HUES6 (cell line): Measurements from ENCODE around the gene TULP4.
"Not testable (repeated sequence)": the region's sequence is repeated elsewhere in the genome, so short reads cannot be mapped to it uniquely, and the experiment has no call there.

ENCODE experiments used
- H3K27ac ChIP-seq: 2 replicates; pipeline ENCODE4 v1.7.0; 2013; ENCODE audit warnings: low read depth, mild to moderate bottlenecking, low read length, inconsistent platforms
- H3K27me3 ChIP-seq: 2 replicates; pipeline ENCODE4 v1.6.1; 2013; ENCODE audit warnings: low read length; ENCODE audit not compliant: control insufficient read depth, insufficient read depth
- H3K36me3 ChIP-seq: 2 replicates; pipeline ENCODE4 v1.6.1; 2013; ENCODE audit warnings: low read length; ENCODE audit not compliant: control insufficient read depth, insufficient read depth
- H3K4me1 ChIP-seq: 2 replicates; pipeline ENCODE4 v1.6.1; 2013; ENCODE audit warnings: low read length; ENCODE audit not compliant: control insufficient read depth, insufficient read depth
- H3K4me3 ChIP-seq: 2 replicates; pipeline ENCODE4 v1.5.1; 2013; ENCODE audit warnings: low read depth, low read length
- H3K9ac ChIP-seq: one replicate; pipeline ENCODE4 v1.6.1; 2013; ENCODE audit warnings: mild to moderate bottlenecking, low read length
- H3K9me3 ChIP-seq: 2 replicates; pipeline ENCODE4 v1.6.1; 2013; ENCODE audit warnings: low read depth, low read length; ENCODE audit not compliant: control insufficient read depth, insufficient read depth

TULP4 gene

DNA sequence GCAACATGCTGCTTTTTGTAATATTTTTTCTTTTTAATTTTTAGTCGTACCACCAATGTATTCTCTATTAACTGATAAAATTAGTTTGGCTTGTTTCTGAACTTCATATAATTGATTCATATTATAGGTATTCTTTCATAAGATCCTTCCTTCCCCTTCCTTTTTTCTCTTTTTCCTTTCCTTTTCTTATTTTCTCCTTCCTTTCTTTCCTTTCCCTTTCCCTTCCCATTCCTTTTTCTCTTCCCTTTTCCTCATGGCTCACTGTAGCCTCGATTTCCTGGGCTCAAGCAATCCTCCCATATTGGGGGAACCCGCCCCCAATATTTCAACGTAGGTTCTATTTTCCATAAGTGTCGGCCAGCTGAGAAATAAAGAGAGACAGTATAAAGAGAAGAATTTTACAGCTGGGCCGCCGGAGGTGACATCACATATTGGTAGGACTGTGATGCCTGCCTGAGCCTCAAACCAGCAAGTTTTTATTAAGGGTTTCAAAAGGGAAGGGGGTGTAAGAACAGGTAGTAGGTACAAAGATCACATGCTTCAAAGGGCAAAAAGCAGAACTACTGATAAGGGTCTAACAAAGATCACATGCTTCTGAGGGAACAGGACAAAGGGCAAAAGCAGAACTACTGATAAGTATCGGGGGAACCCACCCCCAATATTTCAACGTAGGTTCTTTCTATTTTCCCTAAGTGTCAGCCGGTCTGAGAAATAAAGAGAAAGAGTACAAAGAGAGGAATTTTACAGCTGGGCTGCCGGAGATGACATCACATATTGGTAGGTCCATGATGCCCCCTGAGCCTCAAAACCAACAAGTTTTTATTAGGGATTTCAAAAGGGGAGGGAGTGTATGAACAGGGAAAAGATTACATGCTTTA lies 16.1 kb upstream of the TULP4 start:
- H3K27ac ChIP-seq, H3K4me3 ChIP-seq, H3K27me3 ChIP-seq, H3K4me1 ChIP-seq, H3K9ac ChIP-seq: not testable (repeated sequence)
- Histone ChIP-seq H3K9me3 (peaks cover 37% of the 10 kb centered on the region), H3K36me3 (peaks cover 40% of the 10 kb centered on the region)

DNA sequence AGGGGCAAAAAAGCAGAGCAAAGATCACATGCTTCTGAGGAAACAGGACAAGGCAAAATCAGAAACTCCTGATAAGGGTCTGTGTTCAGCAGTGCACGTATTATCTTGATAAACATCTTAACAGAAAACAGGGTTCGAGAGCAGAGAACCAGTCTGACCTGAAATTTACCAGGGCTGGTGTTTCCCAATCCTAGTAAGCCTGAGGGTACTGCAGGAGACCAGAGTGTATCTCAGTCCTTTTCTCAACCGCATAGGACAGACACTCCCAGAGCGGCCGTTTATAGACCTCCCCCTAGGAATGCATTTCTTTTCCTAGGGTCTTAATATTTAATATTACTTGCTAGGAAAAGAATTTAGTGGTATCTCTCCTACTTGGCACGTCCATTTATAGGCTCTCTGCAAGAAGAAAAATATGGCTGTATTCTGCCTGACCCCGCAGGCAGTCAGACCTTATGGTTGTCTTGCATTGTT lies 15.4 kb upstream of the TULP4 start:
- H3K27me3 ChIP-seq, H3K27ac ChIP-seq, H3K9ac ChIP-seq, H3K4me3 ChIP-seq, H3K4me1 ChIP-seq: not testable (repeated sequence)
- Histone ChIP-seq H3K36me3 (peaks cover 40% of the 10 kb centered on the region), H3K9me3 (peaks cover 37% of the 10 kb centered on the region)

DNA sequence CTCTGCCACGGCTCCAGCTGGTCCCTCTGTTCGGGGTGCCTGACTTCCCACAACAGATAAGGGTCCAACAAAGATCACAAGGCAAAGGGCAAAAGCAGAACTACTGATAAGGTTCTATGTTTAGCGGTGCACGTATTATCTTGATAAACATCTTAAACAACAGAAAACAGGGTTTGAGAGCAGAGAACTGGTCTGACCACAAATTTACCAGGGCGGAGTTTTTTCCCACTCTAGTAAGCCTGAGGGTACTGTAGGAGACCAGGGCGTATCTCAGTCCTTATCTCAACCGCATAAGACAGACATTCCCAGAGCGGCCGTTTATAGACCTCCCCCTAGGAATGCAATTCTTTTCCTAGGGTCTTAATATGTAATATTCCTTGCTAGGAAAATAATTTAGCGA lies 14.6 kb upstream of the TULP4 start:
- not testable (repeated sequence) for H3K27me3 ChIP-seq, H3K4me3 ChIP-seq, H3K9ac ChIP-seq, H3K27ac ChIP-seq, H3K4me1 ChIP-seq
- peaks cover 37% of the 10 kb centered on the region for H3K9me3 ChIP-seq
- peaks cover 40% of the 10 kb centered on the region for H3K36me3 ChIP-seq

DNA sequence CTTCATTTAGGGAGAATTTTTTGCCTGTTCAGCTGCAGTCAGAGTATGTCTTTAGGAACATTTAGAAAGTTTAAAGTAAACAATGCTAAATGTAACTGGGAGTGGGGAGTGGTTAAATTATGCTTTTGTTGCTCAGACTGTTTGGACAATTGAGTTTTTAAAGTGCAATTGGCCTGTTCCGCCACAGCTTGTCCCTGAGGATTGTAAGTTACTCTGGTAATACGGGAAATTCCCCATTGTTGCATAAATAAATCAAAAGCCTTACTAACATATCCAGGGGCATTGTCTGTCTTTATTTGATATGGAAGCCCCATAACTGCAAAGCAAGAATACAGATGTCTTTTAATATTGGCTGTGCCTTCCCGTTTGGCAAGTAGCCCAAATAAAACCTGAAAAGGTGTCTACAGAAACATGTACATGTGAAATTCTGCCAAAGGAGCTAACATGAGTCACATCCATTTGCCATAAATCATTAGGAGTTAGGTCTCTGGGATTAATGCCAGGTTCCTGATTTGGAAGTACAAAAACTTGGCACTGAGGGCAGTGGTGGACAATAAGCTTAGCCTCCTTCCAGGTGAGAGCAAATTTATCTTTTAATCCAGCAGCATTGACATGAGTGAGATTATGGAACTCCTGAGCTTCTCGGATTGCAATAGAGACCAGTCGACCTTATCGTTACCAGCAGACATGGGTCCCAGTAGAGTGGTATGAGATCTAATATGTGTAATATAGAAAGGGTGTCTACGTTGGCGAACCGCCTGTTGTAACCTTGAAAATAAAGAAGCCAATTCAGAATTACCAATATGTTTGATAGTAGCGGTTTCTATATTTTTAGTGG lies 11.7 kb upstream of the TULP4 start:
- H3K9ac ChIP-seq, H3K4me1 ChIP-seq, H3K27ac ChIP-seq, H3K4me3 ChIP-seq, H3K27me3 ChIP-seq: not testable (repeated sequence)
- Histone ChIP-seq H3K36me3 (peaks cover 25% of the 10 kb centered on the region), H3K9me3 (peaks cover 29% of the 10 kb centered on the region)

DNA sequence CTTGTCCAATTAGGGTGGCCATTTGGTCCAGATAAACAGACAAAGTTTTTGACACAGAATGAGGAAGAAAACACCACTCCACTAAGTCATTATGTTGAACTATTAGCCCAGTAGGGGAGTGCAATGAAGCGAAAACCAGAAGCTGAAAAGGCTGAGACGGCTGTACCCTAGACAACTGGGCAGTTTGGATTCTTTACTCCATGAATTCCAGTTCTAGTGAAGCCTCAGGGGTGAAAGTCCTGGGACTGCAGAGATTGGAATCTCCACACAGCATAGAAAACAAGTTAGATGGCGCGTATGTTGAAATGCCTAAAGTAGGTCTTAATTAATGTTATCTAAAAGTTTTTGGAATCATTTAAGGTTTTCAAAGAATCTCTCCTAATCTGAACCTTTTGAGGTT lies 10.7 kb upstream of the TULP4 start:
- not testable (repeated sequence) for H3K27ac ChIP-seq, H3K4me3 ChIP-seq, H3K4me1 ChIP-seq, H3K9ac ChIP-seq, H3K27me3 ChIP-seq
- Histone ChIP-seq H3K36me3 (peaks cover 20% of the 10 kb centered on the region), H3K9me3 (peaks cover 27% of the 10 kb centered on the region)

DNA sequence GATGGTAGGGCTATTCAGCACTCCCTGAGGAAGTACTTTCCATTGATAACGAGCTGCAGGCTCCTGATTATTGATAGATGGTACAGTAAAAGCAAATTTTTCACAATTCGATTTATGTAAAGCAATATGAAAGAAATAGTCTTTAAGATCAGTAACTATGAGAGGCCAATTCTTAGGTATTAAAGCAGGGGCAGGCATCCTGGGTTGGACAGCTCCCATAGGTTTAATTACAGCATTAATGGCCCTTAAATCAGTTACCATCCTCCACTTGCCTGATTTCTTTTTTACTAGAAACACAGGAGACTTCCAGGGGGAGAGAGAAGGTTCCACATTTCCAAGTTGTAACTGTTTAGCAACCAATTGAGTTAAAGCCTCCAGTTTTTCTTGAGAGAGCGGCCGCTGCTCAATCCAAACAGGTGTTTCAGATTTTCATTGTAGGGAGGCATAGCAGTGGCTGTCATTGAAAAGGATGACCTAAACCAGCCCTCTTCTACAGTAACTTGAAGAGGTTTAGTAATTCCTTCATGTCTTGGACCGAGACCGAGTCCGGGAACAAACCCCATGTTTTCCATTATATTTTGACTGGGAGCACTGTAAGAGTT lies 10.0 kb upstream of the TULP4 start:
- not testable (repeated sequence) for H3K4me3 ChIP-seq, H3K27me3 ChIP-seq, H3K4me1 ChIP-seq, H3K27ac ChIP-seq, H3K9ac ChIP-seq
- peaks cover 25% of the 10 kb centered on the region for H3K9me3 ChIP-seq
- H3K36me3 ChIP-seq = peaks cover 12% of the 10 kb centered on the region

DNA sequence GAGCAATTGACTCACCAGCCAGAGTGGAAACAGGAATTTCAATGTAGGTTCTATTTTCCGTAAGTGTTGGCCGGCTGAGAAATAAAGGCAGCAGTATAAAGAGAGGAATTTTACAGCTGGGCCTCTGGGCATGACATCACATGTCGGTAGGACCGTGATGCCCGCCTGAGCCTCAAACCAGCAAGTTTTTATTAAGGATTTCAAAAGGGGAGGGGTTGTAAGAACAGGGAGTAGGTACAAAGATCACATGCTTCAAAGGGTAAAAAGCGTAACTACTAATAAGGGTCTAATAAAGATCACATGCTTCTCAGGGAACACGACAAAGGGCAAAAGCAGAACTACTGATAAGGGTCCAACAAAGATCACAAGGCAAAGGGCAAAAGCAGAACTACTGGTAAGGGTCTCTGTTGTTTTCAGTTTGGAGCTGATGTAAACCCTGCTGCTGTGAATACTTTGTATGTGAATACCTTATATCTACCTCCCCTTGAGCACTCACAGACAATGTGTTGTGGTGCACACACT lies 9.0 kb upstream of the TULP4 start:
- no peak overlapping the region for H3K27ac ChIP-seq
- H3K27me3 ChIP-seq = no peaks in the 10 kb centered on the region
- peaks cover 25% of the 10 kb centered on the region for H3K9me3 ChIP-seq

DNA sequence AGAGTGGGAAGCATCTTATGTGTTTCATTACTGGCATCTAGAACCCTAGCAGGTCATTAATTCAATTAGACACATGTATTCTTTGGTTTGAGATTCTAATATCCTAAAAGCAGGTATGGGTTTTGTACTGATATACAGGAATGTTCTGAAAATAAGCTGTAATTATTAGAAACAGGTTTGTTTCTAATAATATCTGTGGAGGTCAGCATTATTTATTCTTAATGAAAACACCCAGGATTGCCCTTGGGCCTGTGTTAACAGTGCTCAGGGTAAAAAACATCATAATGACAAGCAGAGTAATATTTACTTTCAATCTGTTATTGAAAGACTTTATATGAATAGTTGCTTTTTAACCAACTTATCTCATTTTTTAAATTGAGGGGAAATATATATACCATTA lies 8.0 kb upstream of the TULP4 start:
- H3K27ac ChIP-seq = no peak overlapping the region
- H3K9ac ChIP-seq = no peak overlapping the region
- peaks cover 18% of the 10 kb centered on the region; the same call in 1 of the 2 replicates for H3K9me3 ChIP-seq
- H3K4me1 ChIP-seq = no peaks in the 10 kb centered on the region
- no peaks in the 10 kb centered on the region for H3K27me3 ChIP-seq
- peaks cover 4% of the 10 kb centered on the region; the same call in 1 of the 2 replicates for H3K36me3 ChIP-seq
- no peak overlapping the region for H3K4me3 ChIP-seq

More for the DNA sequence above, 9.0 kb upstream of the TULP4 start:
- Histone ChIP-seq H3K9ac (no peak overlapping the region), H3K4me1 (no peaks in the 10 kb centered on the region), H3K4me3 (no peak overlapping the region), H3K36me3 (peaks cover 9% of the 10 kb centered on the region; the same call in 1 of the 2 replicates)

DNA sequence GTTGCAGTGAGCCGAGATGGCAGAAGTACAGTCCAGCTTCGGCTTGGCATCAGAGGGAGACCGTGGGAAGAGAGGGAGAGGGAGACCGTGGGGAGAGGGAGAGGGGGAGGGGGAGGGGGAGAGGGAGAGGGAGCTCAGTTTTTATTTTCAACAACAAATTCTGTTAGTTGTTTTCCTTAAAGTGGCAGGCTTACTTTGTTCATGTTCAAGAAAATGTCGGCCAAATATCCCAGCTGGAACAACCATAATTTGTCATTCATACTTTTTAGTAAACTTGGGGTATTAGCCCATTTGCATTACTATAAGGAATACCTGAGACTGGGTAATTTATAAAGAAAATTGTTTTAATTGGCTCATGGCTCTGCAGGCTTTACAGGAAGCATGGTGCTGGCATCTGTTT lies 2.5 kb upstream of the TULP4 start:
- no peak overlapping the region for H3K27ac ChIP-seq
- H3K27me3 ChIP-seq = no peaks in the 10 kb centered on the region
- H3K9me3 ChIP-seq = peaks cover 16% of the 10 kb centered on the region; the same call in 1 of the 2 replicates
- no peaks in the 10 kb centered on the region for H3K4me1 ChIP-seq
- no peak overlapping the region for H3K9ac ChIP-seq
- no peak overlapping the region for H3K4me3 ChIP-seq
- H3K36me3 ChIP-seq = peaks cover 39% of the 10 kb centered on the region

DNA sequence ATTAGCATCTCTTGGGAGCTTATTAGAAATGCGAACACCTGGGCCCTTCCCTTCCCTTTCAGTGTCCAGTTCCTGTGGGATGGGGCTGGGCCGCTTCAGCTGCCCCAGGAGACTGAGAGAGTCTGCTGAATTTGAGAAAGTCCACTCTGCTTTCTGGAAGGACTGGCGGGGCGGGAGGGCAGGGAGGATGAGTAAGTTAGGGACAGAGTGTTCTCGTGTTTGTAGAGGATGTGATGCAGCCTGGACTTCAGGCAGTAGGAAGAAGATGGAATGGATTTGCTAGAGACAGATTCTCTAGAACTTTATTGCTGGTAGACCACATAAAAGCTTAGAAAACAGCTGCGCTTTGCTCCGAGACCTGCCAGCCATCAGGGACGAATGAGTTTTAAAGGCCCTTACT lies 1.1 kb upstream of the TULP4 start:
- no peak overlapping the region for H3K27ac ChIP-seq
- no peaks in the 10 kb centered on the region for H3K4me1 ChIP-seq
- H3K4me3 ChIP-seq = no peak overlapping the region
- H3K27me3 ChIP-seq = no peaks in the 10 kb centered on the region
- H3K36me3 ChIP-seq = peaks cover 48% of the 10 kb centered on the region
- peaks cover 19% of the 10 kb centered on the region; the same call in 1 of the 2 replicates for H3K9me3 ChIP-seq
- H3K9ac ChIP-seq = no peak overlapping the region
